Aorta (tissue), 5 donors: ENCODE data around the gene FITM1. TPM values are rescaled to one million over a fixed set of nuclear protein-coding genes. Genes with fewer than 3 reads are reported as not detected.

Experiments used
- ATAC-seq: fragments of 200-7000 bp; cut with Tn5 transposase; one replicate; pipeline ENCODE4 v1.9.1; 2022; ENCODE audit warnings: moderate library complexity; ENCODE audit not compliant: low FRiP score
- DNase-seq, 2 donors: peaks; one replicate each; pipeline ENCODE4 v3.0.0-alpha.2; 2020
- H3K27ac ChIP-seq, 2 donors: one replicate each; pipeline ENCODE4 v1.5.1; 2013; ENCODE audit warnings: low read length in 2 of 2, mild to moderate bottlenecking in 2 of 2, moderate library complexity in 2 of 2, control low read depth in 1 of 2, inconsistent platforms in 1 of 2, low read depth in 1 of 2
- H3K27me3 ChIP-seq, 2 donors: one replicate each; pipeline ENCODE4 v1.6.1; 2013; ENCODE audit warnings: control low read depth in 1 of 2, low read length in 1 of 2, mild to moderate bottlenecking in 1 of 2, moderate library complexity in 1 of 2; ENCODE audit not compliant: insufficient read depth in 2 of 2, control insufficient read depth in 1 of 2
- H3K36me3 ChIP-seq, 2 donors: one replicate each; pipeline ENCODE4 v1.6.1; 2013; ENCODE audit warnings: control low read depth in 1 of 2, low read length in 1 of 2, mild to moderate bottlenecking in 1 of 2; ENCODE audit not compliant: insufficient read depth in 2 of 2, control insufficient read depth in 1 of 2
- H3K4me1 ChIP-seq, 2 donors: one replicate each; pipeline ENCODE4 v1.6.1; 2013; ENCODE audit warnings: low read length in 2 of 2, control low read depth in 1 of 2, mild to moderate bottlenecking in 1 of 2, moderate library complexity in 1 of 2; ENCODE audit not compliant: insufficient read depth in 2 of 2, control insufficient read depth in 1 of 2
- H3K4me3 ChIP-seq, 2 donors: one replicate each; pipeline ENCODE4 v1.5.1; 2013; ENCODE audit warnings: low read length in 2 of 2, control low read depth in 1 of 2, mild to moderate bottlenecking in 1 of 2
- H3K9me3 ChIP-seq: one replicate; pipeline ENCODE4 v1.6.1; 2013; ENCODE audit warnings: mild to moderate bottlenecking, low read length; ENCODE audit not compliant: control insufficient read depth
- WGBS, 2 donors: extraction: QIAGEN DNeasy Blood & Tissue Kit; methylation state at CpG; one replicate each; pipeline ENCODE4 v1.1.7; 2013; 5-methylcytosine and 5-hydroxymethylcytosine counted together
- intact Hi-C, 2 donors: fragments of 100-400 bp; cut with DNase I; formaldehyde crosslinking; loops; one replicate each; pipeline versions ENCODE4 v1.14.2 to v1.15.0; 2022
- long read RNA-seq, 2 donors: library from polyadenylated mRNA; unstranded; transcript quantifications; one replicate each; pipeline ENCODE4 v2.0.0, GENCODE V29; 2020 to 2021
- polyA plus RNA-seq, 2 donors: library from polyadenylated mRNA; stranded (reverse); fragments of 200-250 nt; gene quantifications; one replicate each; pipeline ENCODE4 v1.2.3, GENCODE V29; 2013
- total RNA-seq, 2 donors: library from RNA; stranded (reverse); fragmentation: NEBNext Ultra II Directional; extraction: Animal tissue kit (Norgen Biotek cat#: 25700); gene quantifications; one replicate each; pipeline ENCODE4 v1.2.1, GENCODE V29; 2021
- donor health status: healthy with polysubstance abuse.
- donor health status: Bipolar disorder and iron deficiency.
- donor health status: DM: no; HTN: no; CAD: no.
- donor health status: DM: no; HTN: no; CAD: no.
- donor health status: DM: yes; HTN: yes; CAD: no.

FITM1 gene
- total RNA-seq (under 1 TPM; 0.71 to 0.75 TPM), polyA plus RNA-seq (under 1 TPM in 1 of 2 donors, not detected in 1; 0.56 TPM)
- long read RNA-seq, donor 1: 0 reads
- long read RNA-seq, donor 2: 0 reads

- Histone ChIP-seq H3K27me3 (no peaks in the 10 kb centered on the region), H3K36me3 (no peaks in the 10 kb centered on the region), H3K9me3 (no peaks in the 10 kb centered on the region), H3K4me1 (no peaks in the 10 kb centered on the region), H3K27ac (no peak within 1 kb of the TSS), H3K4me3 (no peak within 1 kb of the TSS)
- ATAC-seq (no peak), DNase-seq (no peak)
- WGBS, 2 donors: 93 to 95% methylated on average over 5 of the region's 5 CpGs
- intact Hi-C loops: no loop called here
These were observed at the start of gene FITM1 for GRCh38 chr14:24130380-24130716. FITM1 (plus strand) TSS chr14:24130659; CDS start chr14:24131564, 905 bp downstream.

GRCh38 chr14:24080888-24081738 lies 49.3 kb upstream of the FITM1 start:
- Histone ChIP-seq H3K36me3 (no peaks in the 10 kb centered on the region), H3K27me3 (peaks cover 0 to 4% of the 10 kb centered on the region in 2 donors), H3K27ac (no peak overlapping the region), H3K4me1 (no peaks in the 10 kb centered on the region), H3K4me3 (peak overlapping the region; percentile 21 to 58), H3K9me3 (no peaks in the 10 kb centered on the region)
- 0 to 1% methylated on average over 69 to 74 of the region's 74 CpGs for WGBS, 2 donors
- DNase-seq (peak; percentile 75 to 81), ATAC-seq (peak; percentile 54)
- intact Hi-C loops: no loop called here

GRCh38 chr14:24081739-24082211 lies 48.7 kb upstream of the FITM1 start:
- intact Hi-C loops: no loop called here
- Histone ChIP-seq H3K4me1 (no peaks in the 10 kb centered on the region), H3K4me3 (peak overlapping the region in 1 of 2 donors; percentile 58), H3K9me3 (no peaks in the 10 kb centered on the region), H3K27me3 (peaks cover 0 to 3% of the 10 kb centered on the region in 2 donors), H3K36me3 (no peaks in the 10 kb centered on the region), H3K27ac (no peak overlapping the region)
- ATAC-seq: no peak
- DNase-seq: no peak
- WGBS, 2 donors: 33 to 37% methylated on average over 23 to 26 of the region's 26 CpGs

GRCh38 chr14:24082411-24083080 lies 47.9 kb upstream of the FITM1 start:
- Histone ChIP-seq H3K36me3 (no peaks in the 10 kb centered on the region), H3K9me3 (no peaks in the 10 kb centered on the region), H3K27ac (no peak overlapping the region), H3K4me1 (no peaks in the 10 kb centered on the region), H3K27me3 (no peaks in the 10 kb centered on the region), H3K4me3 (no peak overlapping the region)
- ATAC-seq: no peak
- 94% methylated on average over 5 of the region's 5 CpGs for WGBS, 2 donors
- intact Hi-C loops: no loop called here
- DNase-seq: peak in 1 of 2 donors; percentile 36

GRCh38 chr14:24083462-24083861 lies 47.0 kb upstream of the FITM1 start:
- intact Hi-C loops: no loop called here
- ATAC-seq: no peak

GRCh38 chr14:24084440-24084839 lies 46.0 kb upstream of the FITM1 start:
- H3K27ac ChIP-seq: no peak overlapping the region
- intact Hi-C loops: no loop called here
- no peaks in the 10 kb centered on the region for H3K36me3 ChIP-seq
- ATAC-seq (no peak), DNase-seq (peak; percentile 1 to 32)
- 92 to 95% methylated on average over 2 of the region's 2 CpGs for WGBS, 2 donors
- H3K9me3 ChIP-seq: no peaks in the 10 kb centered on the region
- no peaks in the 10 kb centered on the region for H3K4me1 ChIP-seq
- no peak overlapping the region for H3K4me3 ChIP-seq
- H3K27me3 ChIP-seq: no peaks in the 10 kb centered on the region

More at GRCh38 chr14:24083462-24083861, 47.0 kb upstream of the FITM1 start:
- H3K27me3 ChIP-seq: no peaks in the 10 kb centered on the region
- no peak for DNase-seq
- no peak overlapping the region for H3K4me3 ChIP-seq
- WGBS, 2 donors: 91 to 96% methylated on average over 3 of the region's 3 CpGs
- no peaks in the 10 kb centered on the region for H3K9me3 ChIP-seq
- H3K36me3 ChIP-seq: no peaks in the 10 kb centered on the region
- no peak overlapping the region for H3K27ac ChIP-seq
- H3K4me1 ChIP-seq: no peaks in the 10 kb centered on the region

- Histone ChIP-seq H3K27ac (no peak overlapping the region), H3K4me3 (no peak overlapping the region), H3K36me3 (no peaks in the 10 kb centered on the region), H3K9me3 (no peaks in the 10 kb centered on the region), H3K4me1 (no peaks in the 10 kb centered on the region), H3K27me3 (no peaks in the 10 kb centered on the region)
- DNase-seq (no peak), ATAC-seq (no peak)
- intact Hi-C loops: no loop called here
- 91 to 96% methylated on average over 3 of the region's 3 CpGs for WGBS, 2 donors
These were observed 45.2 kb upstream of the FITM1 start for GRCh38 chr14:24085215-24085614.

- no peaks in the 10 kb centered on the region for H3K36me3 ChIP-seq
- no peaks in the 10 kb centered on the region for H3K9me3 ChIP-seq
- H3K4me1 ChIP-seq: no peaks in the 10 kb centered on the region
- ATAC-seq: no peak
- H3K27me3 ChIP-seq: no peaks in the 10 kb centered on the region
- no peak overlapping the region for H3K4me3 ChIP-seq
- DNase-seq: peak in 1 of 2 donors; percentile 52
- H3K27ac ChIP-seq: no peak overlapping the region
- WGBS, 2 donors: 88 to 93% methylated on average over 3 of the region's 3 CpGs
- intact Hi-C loops: no loop called here
These were observed 44.1 kb upstream of the FITM1 start for GRCh38 chr14:24086193-24086955.
